ENCODE results near the gene SCN5A.

SCN5A gene

GRCh38 chr3:38588995-38589937 lies 60.2 kb downstream of the SCN5A start:
- TF ChIP-seq CTCF (conservative IDR thresholded peaks at IDR 0.05), result no peak
- no peak overlapping the region for H3K27ac ChIP-seq

GRCh38 chr3:38588371-38588971 lies 61.0 kb downstream of the SCN5A start:
- no peak for TF ChIP-seq CTCF (conservative IDR thresholded peaks at IDR 0.05)
- H3K27ac ChIP-seq, result no peak overlapping the region

DNA sequence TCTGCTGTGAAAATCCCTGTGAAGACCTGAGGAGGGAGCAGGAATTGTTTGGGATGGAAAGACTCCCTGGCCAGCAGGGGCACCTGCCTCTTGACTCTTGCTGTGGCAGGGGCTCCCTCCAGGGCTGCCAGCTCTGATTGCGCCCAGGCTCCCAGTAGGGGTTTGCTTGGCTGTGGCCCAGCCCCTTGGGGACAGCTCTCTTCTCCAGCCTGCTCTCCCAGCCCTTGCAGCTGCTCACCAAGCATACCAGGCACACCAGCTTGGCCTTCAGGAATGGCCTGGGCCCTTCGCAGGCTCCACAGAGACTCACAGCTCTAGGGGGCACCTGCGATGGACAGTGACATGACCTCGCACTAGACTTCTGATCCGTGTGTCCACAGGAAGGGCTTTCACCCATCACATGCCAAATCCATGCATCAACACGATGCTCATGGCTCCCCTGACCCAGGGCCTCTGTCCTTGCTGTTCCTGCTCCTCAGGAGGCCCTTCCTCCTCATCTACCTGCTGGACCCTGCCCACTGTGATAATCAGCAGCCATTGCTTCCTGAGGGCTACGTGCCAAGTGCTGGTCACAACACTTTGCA lies 61.8 kb downstream of the SCN5A start:
- TF ChIP-seq CTCF (conservative IDR thresholded peaks at IDR 0.05), result no peak
- no peak overlapping the region for H3K27ac ChIP-seq

- TF ChIP-seq CTCF (conservative IDR thresholded peaks at IDR 0.05), result no peak
- no peak overlapping the region for H3K27ac ChIP-seq
Observed at GRCh38 chr3:38586546-38587520, 62.7 kb downstream of the SCN5A start.

- no peak overlapping the region for H3K27ac ChIP-seq
- TF ChIP-seq CTCF (conservative IDR thresholded peaks at IDR 0.05), result no peak
Observed at GRCh38 chr3:38585791-38586420, 63.6 kb downstream of the SCN5A start.

GRCh38 chr3:38583688-38584087 lies 65.8 kb downstream of the SCN5A start:
- TF ChIP-seq CTCF (conservative IDR thresholded peaks at IDR 0.05), result no peak
- no peak overlapping the region for H3K27ac ChIP-seq

All from VCaP (cell line).